ENCODE data around the gene OR11H6. TPM values are rescaled to one million over a fixed set of nuclear protein-coding genes. Genes with fewer than 3 reads are reported as not detected.
"Not testable (repeated sequence)": the region's sequence is repeated elsewhere in the genome, so short reads cannot be mapped to it uniquely, and the experiment has no call there.

Gene OR11H6
- total RNA-seq, 2 donors from 2014 or later, result not detected

GRCh38 chr14:20247646-20248246 lies 24.2 kb downstream of the OR11H6 start:
- H3K4me1 Mint-ChIP-seq, result no peaks in the 10 kb centered on the region
- peak; percentile 64 for TF ChIP-seq CTCF (conservative IDR thresholded peaks at IDR 0.05)
- no peak overlapping the region for H3K4me3 Mint-ChIP-seq
- Histone ChIP-seq H3K36me3 (ENCODE audit: control insufficient read depth, insufficient read depth, low read length) (no peaks in the 10 kb centered on the region), H3K27ac (ENCODE audit: low read depth, low read length) (no peak overlapping the region), H3K9me3 (ENCODE audit: control insufficient read depth, low read length) (peaks cover 49% of the 10 kb centered on the region), H3K4me1 (ENCODE audit: control insufficient read depth, insufficient read depth, low read length) (no peaks in the 10 kb centered on the region), H3K4me3 (ENCODE audit: low read length) (no peak overlapping the region), H3K27me3 (ENCODE audit: control insufficient read depth, insufficient read depth, low read length, poor library complexity, severe bottlenecking) (no peaks in the 10 kb centered on the region), H3K9ac (ENCODE audit: extremely low read depth, low read length, poor library complexity, severe bottlenecking) (no peak overlapping the region)
- WGBS, 2 experiments (ENCODE audit: insufficient coverage in 1 of 2, insufficient read length in 1 of 2), result 73 to 76% methylated on average over 2 to 3 of the region's 3 CpGs
- no peak overlapping the region for H3K27ac Mint-ChIP-seq
- H3K9me3 Mint-ChIP-seq, result peaks cover 58% of the 10 kb centered on the region
- DNase-seq, result no peak
- no peaks in the 10 kb centered on the region for H3K27me3 Mint-ChIP-seq (ENCODE audit: insufficient read depth)
- no peaks in the 10 kb centered on the region for H3K36me3 Mint-ChIP-seq (ENCODE audit: low read depth)

GRCh38 chr14:20262642-20263128 lies 39.2 kb downstream of the OR11H6 start:
- Histone ChIP-seq H3K9me3 (ENCODE audit: control insufficient read depth, low read length) (peaks cover 8% of the 10 kb centered on the region), H3K4me1 (ENCODE audit: control insufficient read depth, insufficient read depth, low read length) (no peaks in the 10 kb centered on the region), H3K27ac (ENCODE audit: low read depth, low read length) (no peak overlapping the region), H3K36me3 (ENCODE audit: control insufficient read depth, insufficient read depth, low read length) (no peaks in the 10 kb centered on the region), H3K9ac (ENCODE audit: extremely low read depth, low read length, poor library complexity, severe bottlenecking) (no peak overlapping the region), H3K27me3 (ENCODE audit: control insufficient read depth, insufficient read depth, low read length, poor library complexity, severe bottlenecking) (no peaks in the 10 kb centered on the region), H3K4me3 (ENCODE audit: low read length) (no peak overlapping the region)
- Mint-ChIP-seq H3K9me3 (peaks cover 30% of the 10 kb centered on the region), H3K4me3 (no peak overlapping the region), H3K27me3 (ENCODE audit: insufficient read depth) (no peaks in the 10 kb centered on the region), H3K4me1 (no peaks in the 10 kb centered on the region), H3K36me3 (ENCODE audit: low read depth) (no peaks in the 10 kb centered on the region), H3K27ac (no peak overlapping the region)
- WGBS, 2 experiments (ENCODE audit: insufficient coverage in 1 of 2, insufficient read length in 1 of 2), result 34% methylated on average over 2 of the region's 3 CpGs; no CpG with 5 or more reads in 1 of the 2 experiments
- TF ChIP-seq CTCF (conservative IDR thresholded peaks at IDR 0.05), result no peak
- peak; percentile 56 for DNase-seq

GRCh38 chr14:20264361-20264760 lies 40.9 kb downstream of the OR11H6 start:
- WGBS, 2 experiments (ENCODE audit: insufficient coverage in 1 of 2, insufficient read length in 1 of 2), result 89% methylated on average over 5 of the region's 5 CpGs; no CpG with 5 or more reads in 1 of the 2 experiments

More at GRCh38 chr14:20264361-20264760, 40.9 kb downstream of the OR11H6 start:
- H3K9ac ChIP-seq (ENCODE audit: extremely low read depth, low read length, poor library complexity, severe bottlenecking); H3K27ac Mint-ChIP-seq; H3K4me1 ChIP-seq (ENCODE audit: control insufficient read depth, insufficient read depth, low read length); H3K4me3 ChIP-seq (ENCODE audit: low read length); H3K27me3 ChIP-seq (ENCODE audit: control insufficient read depth, insufficient read depth, low read length, poor library complexity, severe bottlenecking); H3K27me3 Mint-ChIP-seq (ENCODE audit: insufficient read depth); H3K36me3 ChIP-seq (ENCODE audit: control insufficient read depth, insufficient read depth, low read length); H3K4me1 Mint-ChIP-seq; DNase-seq; H3K4me3 Mint-ChIP-seq; H3K27ac ChIP-seq (ENCODE audit: low read depth, low read length); H3K36me3 Mint-ChIP-seq (ENCODE audit: low read depth): not testable (repeated sequence)
- peaks cover 28% of the 10 kb centered on the region for H3K9me3 Mint-ChIP-seq
- peaks cover 11% of the 10 kb centered on the region for H3K9me3 ChIP-seq (ENCODE audit: control insufficient read depth, low read length)

All from endodermal cell (in vitro differentiated cells).